Measurements from ENCODE around the gene CDK7. TPM values are rescaled to one million over a fixed set of nuclear protein-coding genes. Genes with fewer than 3 reads are reported as not detected.

Gene CDK7
- total RNA-seq, result 10 to 100 TPM; 16.1 to 27.4 (median 23.5) TPM

DNA sequence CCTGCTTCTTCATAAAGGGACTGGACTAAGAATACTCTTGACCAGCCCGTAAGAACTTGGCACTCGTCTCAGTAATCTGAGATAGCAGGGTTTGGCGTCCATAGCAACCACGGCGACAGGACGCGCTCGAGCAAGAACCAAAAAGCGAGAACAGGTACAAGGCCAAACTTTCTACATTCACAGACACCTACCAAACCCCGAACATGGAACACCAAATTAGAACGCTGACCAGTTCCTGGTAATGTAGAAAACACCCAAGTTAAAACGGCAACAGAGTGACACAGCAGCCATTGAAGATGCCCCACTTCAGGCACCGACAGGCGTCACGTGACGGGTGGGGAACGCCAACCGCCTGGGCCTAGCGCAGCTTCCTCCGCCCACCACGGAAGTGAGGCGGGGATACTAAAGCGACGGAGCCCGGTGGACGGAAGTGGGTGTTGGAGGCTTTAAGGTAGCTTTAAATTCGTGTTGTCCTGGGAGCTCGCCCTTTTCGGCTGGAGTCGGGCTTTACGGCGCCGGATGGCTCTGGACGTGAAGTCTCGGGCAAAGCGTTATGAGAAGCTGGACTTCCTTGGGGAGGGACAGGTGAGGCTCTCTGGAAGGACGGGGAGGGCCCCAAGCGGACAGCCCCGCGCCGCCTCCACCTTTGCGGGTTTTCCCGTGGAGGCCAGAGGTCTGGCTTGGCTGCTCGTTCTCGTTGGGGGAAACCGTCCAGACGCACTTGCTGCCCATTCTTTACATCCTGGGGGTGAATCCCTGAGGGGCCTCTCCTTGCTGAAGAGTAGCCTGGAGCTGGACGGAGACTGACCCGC, at the start of gene CDK7:
Gene CDK7, plus strand, starts transcription at position 430 of the 812 bp plus-strand sequence. Its CDS starts 90 bp downstream, at position 520.
- DNase-seq (ENCODE audit: extremely low spot score), result peak; percentile 98
- peak within 1 kb of the TSS; percentile 70 to 96 (median 76) for H3K4me3 ChIP-seq
- H3K4me1 ChIP-seq, result peaks cover 15 to 48% (median 41%) of the 10 kb centered on the region in 4 donors
- peak in 1 of 3 experiments; percentile 12 for TF ChIP-seq CTCF (IDR thresholded peaks at IDR 0.05)
- no peak for TF ChIP-seq POLR2A (IDR thresholded peaks at IDR 0.05; ENCODE audit: low read depth)
- no peak for TF ChIP-seq EP300 (IDR thresholded peaks at IDR 0.05)
- TF ChIP-seq POLR2AphosphoS5 (IDR thresholded peaks at IDR 0.05), result peak; percentile 85 to 93
- peak within 1 kb of the TSS; percentile 77 to 88 (median 84) for H3K27ac ChIP-seq (replicated peaks in 1 of 4)
- intact Hi-C loops (cut with DNase I), result loop anchor here (2.0 to 10.0 kb wide), 3 partner anchors 16 to 100 kb away; partner anchors contain the start of genes CCDC125 and CCNB1
- no peaks in the 10 kb centered on the region for H3K9me3 ChIP-seq
- peaks cover 3 to 31% (median 17%) of the 10 kb centered on the region in 4 donors for H3K36me3 ChIP-seq
- H3K27me3 ChIP-seq, result no peaks in the 10 kb centered on the region
- WGBS, result under 1% methylated on average over 47 of the region's 49 CpGs

DNA sequence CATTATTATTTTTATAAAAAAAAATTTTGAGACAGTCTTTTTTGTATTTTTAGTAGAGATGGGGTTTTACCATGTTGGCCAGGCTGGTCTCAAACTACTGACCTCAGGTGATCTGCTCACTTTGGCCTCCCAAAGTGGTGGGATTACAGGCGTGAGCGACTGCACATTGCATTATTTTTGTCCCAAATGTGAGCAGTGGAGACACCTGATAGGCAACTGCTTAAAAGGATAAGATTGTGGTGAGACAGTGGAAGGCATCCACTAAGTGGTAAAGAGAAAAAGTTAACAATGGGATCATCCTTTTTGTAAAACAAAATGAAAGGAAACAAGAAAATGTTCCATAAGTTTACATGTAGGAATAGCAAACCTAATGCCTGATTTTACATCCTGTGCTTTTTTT, 47.3 kb upstream of the CDK7 start:
- TF ChIP-seq CTCF (IDR thresholded peaks at IDR 0.05) (no peak), POLR2A (IDR thresholded peaks at IDR 0.05; ENCODE audit: low read depth) (no peak), POLR2AphosphoS5 (IDR thresholded peaks at IDR 0.05) (no peak), EP300 (IDR thresholded peaks at IDR 0.05) (no peak)
- DNase-seq (ENCODE audit: extremely low spot score), result no peak
- peaks cover 11 to 17% (median 16%) of the 10 kb centered on the region in 4 donors for H3K4me1 ChIP-seq
- no peaks in the 10 kb centered on the region for H3K9me3 ChIP-seq
- no peaks in the 10 kb centered on the region for H3K27me3 ChIP-seq
- no peaks in the 10 kb centered on the region for H3K36me3 ChIP-seq
- WGBS, result 93% methylated on average over 2 of the region's 2 CpGs
- intact Hi-C loops (cut with DNase I), result no loop called here
- H3K27ac ChIP-seq (replicated peaks in 1 of 4), result no peak overlapping the region
- no peak overlapping the region for H3K4me3 ChIP-seq

DNA sequence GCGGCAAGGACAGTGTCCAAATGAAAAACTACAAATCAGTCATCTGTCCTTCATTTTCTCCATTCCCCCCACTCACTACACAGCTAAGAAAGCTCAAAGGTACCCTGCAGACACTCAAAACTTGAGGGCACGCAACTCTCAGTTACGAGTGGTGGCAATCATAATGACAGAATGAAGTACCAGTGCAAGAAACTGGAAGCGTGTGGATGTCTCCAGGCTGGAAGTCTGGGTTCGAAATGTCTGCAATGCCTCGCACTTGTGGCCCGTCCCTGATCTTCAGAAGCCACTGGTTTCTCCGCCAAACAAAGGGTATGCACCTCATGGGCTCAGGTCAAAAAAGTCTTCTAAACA, 45.9 kb upstream of the CDK7 start:
- intact Hi-C loops (cut with DNase I), result no loop called here
- TF ChIP-seq EP300 (IDR thresholded peaks at IDR 0.05), result no peak
- 24% methylated on average over 8 of the region's 8 CpGs for WGBS
- Histone ChIP-seq H3K4me1 (peaks cover 11 to 17% (median 16%) of the 10 kb centered on the region in 4 donors), H3K27me3 (no peaks in the 10 kb centered on the region), H3K27ac (replicated peaks in 1 of 4) (peak overlapping the region; percentile 51 to 82 (median 71)), H3K4me3 (peak overlapping the region; percentile 61 to 79 (median 70)), H3K9me3 (no peaks in the 10 kb centered on the region), H3K36me3 (no peaks in the 10 kb centered on the region)
- no peak for DNase-seq (ENCODE audit: extremely low spot score)

DNA sequence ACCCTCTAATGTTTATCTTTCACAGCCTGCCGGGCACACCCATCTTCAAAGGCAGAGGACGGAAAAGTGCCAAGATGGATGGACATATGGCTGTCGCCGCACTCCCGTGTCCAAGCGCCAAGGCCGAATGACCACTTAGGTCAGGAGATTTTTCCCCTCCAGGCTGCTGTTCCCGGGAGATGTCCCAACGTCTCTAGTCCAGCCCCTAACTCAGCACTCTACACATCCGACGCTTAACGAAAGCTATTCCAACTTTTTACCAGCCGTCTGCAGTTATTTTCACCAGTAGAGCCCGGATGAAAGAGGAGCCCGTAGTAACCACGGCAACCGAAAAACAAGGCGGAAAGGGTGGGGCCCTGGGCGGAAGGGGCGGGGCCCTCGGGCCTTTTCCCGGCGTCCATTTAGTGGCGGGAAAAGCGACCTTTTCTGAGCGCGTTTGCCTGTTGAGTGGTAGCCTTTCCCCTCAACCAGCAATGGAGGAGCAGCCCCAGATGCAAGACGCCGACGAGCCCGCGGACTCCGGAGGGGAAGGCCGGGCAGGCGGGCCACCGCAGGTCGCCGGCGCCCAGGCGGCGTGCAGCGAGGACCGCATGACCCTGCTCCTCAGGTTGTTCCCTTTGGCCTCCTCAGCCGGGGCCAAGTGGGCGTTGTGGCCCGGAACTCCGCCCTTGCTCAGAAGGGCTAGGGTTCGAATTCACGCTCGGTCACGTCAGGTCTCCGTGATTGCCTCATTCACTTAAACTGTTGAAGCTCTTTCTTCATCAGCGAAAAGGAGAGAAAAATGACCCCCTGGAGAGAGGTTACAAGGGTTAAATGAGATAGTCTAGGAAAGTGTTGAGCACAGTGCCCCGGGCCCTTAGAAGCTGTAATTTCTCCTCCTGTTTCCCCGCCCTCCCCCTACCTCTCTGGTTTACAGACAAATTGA, 45.3 kb upstream of the CDK7 start, which contains the start of gene CENPH:
Gene CENPH, plus strand, starts transcription at position 422 of the 925 bp plus-strand sequence. Its CDS starts 52 bp downstream, at position 474.
- Histone ChIP-seq H3K36me3 (no peaks in the 10 kb centered on the region), H3K4me3 (peak within 1 kb of the TSS; percentile 61 to 79 (median 70)), H3K4me1 (peaks cover 11 to 17% (median 16%) of the 10 kb centered on the region in 4 donors), H3K9me3 (no peaks in the 10 kb centered on the region), H3K27me3 (no peaks in the 10 kb centered on the region), H3K27ac (replicated peaks in 1 of 4) (peak within 1 kb of the TSS; percentile 51 to 82 (median 71))
- peak; percentile 97 for DNase-seq (ENCODE audit: extremely low spot score)
- WGBS, result 0% methylated on average over 14 of the region's 55 CpGs
- TF ChIP-seq POLR2A (IDR thresholded peaks at IDR 0.05; ENCODE audit: low read depth) (no peak), EP300 (IDR thresholded peaks at IDR 0.05) (peak; percentile 34), POLR2AphosphoS5 (IDR thresholded peaks at IDR 0.05) (peak; percentile 30 to 62), CTCF (IDR thresholded peaks at IDR 0.05) (peak in 1 of 3 experiments; percentile 2)
- intact Hi-C loops (cut with DNase I), result no loop called here
